Progenitor cell of endocrine pancreas (in vitro differentiated cells): ENCODE measurements around the gene ART4. TPM values are rescaled to one million over a fixed set of nuclear protein-coding genes. Genes with fewer than 3 reads are reported as not detected.

Source experiments
- DNase-seq: peaks from one replicate; pipeline ENCODE4 v3.0.0; 2021; ENCODE audit warnings: low spot score; ENCODE audit not compliant: unreplicated experiment
- H3K27ac Mint-ChIP-seq: 2 replicates; pipeline ENCODE4 v1.8.0; 2021; ENCODE audit warnings: mild to moderate bottlenecking, moderate library complexity, mixed read lengths
- H3K27me3 Mint-ChIP-seq: 2 replicates; pipeline ENCODE4 v1.8.0; 2021; ENCODE audit warnings: mixed read lengths
- H3K36me3 Mint-ChIP-seq: 2 replicates; pipeline ENCODE4 v1.8.0; 2022; ENCODE audit warnings: mixed read lengths; ENCODE audit not compliant: insufficient read depth
- H3K4me1 Mint-ChIP-seq: 2 replicates; pipeline ENCODE4 v1.8.0; 2021; ENCODE audit warnings: low read depth, mixed read lengths
- H3K4me3 Mint-ChIP-seq: 2 replicates; pipeline ENCODE4 v1.8.0; 2021; ENCODE audit warnings: low read depth, mild to moderate bottlenecking, moderate library complexity, mixed read lengths
- H3K9me3 Mint-ChIP-seq: 2 replicates; pipeline ENCODE4 v1.8.0; 2021; ENCODE audit warnings: low read depth, mixed read lengths
- CTCF ChIP-seq: fragments of 200-600 bp; sonication (generic); IDR thresholded peaks from one replicate; pipeline ENCODE4 v1.5.0; 2021; ENCODE audit warnings: antibody characterized with exemption, mild to moderate bottlenecking; ENCODE audit not compliant: unreplicated experiment
- total RNA-seq: library from RNA; stranded (reverse); gene quantifications from 2 replicates; pipeline ENCODE4 v1.2.1, GENCODE V29; 2021

The ART4 gene
- total RNA-seq, 1 donor from 2014 or later: 0.29 TPM

- no peaks in the 10 kb centered on the region for H3K4me1 Mint-ChIP-seq
- no peaks in the 10 kb centered on the region for H3K36me3 Mint-ChIP-seq
- no peak overlapping the region for H3K27ac Mint-ChIP-seq
- H3K4me3 Mint-ChIP-seq: no peak overlapping the region
- H3K27me3 Mint-ChIP-seq: no peaks in the 10 kb centered on the region
- H3K9me3 Mint-ChIP-seq: peaks cover 25% of the 10 kb centered on the region
- no peak for TF ChIP-seq CTCF
- no peak for DNase-seq
These were observed 25.7 kb upstream of the ART4 start for GRCh38 chr12:14868916-14869506.

DNA sequence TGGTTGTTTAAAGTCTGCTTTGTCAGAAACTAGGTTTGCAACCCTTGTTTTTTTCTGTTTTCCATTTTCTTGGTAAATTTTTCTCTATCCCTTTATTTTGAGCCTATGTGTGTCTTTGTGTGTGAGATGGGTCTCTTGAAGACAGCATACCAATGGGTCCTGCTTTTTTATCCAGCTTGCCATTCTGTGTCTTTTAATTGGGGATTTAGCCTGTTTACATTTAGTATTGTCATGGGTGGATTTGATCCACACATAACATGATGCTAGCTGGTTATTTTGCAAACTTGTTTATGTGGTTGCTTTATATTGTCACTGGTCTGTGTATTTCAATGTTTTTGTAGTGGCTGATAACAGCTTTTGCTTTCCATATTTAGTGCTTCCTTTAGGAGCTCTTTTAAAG is 17.2 kb upstream of the ART4 start:
- Mint-ChIP-seq H3K9me3 (peaks cover 48% of the 10 kb centered on the region), H3K4me1 (no peaks in the 10 kb centered on the region), H3K36me3 (peaks cover 10% of the 10 kb centered on the region), H3K27me3 (no peaks in the 10 kb centered on the region), H3K27ac (no peak overlapping the region), H3K4me3 (no peak overlapping the region)
- no peak for DNase-seq
- no peak for TF ChIP-seq CTCF

GRCh38 chr12:14858513-14858912 is 15.2 kb upstream of the ART4 start:
- H3K4me1 Mint-ChIP-seq: peaks cover 6% of the 10 kb centered on the region
- no peak overlapping the region for H3K4me3 Mint-ChIP-seq
- peaks cover 42% of the 10 kb centered on the region for H3K9me3 Mint-ChIP-seq
- H3K27ac Mint-ChIP-seq: no peak overlapping the region
- DNase-seq: no peak
- no peaks in the 10 kb centered on the region for H3K27me3 Mint-ChIP-seq
- TF ChIP-seq CTCF: no peak
- H3K36me3 Mint-ChIP-seq: peaks cover 10% of the 10 kb centered on the region

DNA sequence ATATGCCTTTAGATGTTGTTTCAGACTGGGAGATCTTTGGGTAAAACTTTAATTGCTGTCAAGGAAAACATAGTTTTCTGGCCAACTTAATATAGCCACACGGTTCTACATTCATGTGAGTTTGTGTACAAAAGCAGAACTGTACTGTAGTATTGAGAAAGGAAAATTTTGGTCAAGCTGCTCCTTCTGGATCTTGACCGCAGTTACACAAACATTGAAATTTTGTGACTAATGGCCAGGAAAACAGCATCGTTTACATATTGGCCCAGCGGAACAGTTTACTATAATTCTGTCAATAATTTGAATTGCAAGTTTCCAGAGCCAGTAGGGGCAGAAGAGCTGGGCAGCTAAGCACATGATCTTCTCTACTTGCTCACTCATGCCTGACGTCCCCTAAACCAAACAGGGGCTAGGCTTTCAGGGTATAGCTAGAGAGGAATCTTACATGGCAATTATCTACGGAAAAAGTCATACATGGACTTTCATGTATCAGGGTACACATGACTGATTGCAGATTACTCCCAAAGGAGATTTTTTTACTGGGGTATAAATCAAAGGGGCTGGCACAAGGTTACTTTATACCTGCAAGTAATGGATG is 11.4 kb upstream of the ART4 start:
- Mint-ChIP-seq H3K27me3 (no peaks in the 10 kb centered on the region), H3K9me3 (peaks cover 23% of the 10 kb centered on the region), H3K4me3 (no peak overlapping the region), H3K4me1 (peaks cover 10% of the 10 kb centered on the region), H3K36me3 (peaks cover 3% of the 10 kb centered on the region), H3K27ac (no peak overlapping the region)
- no peak for TF ChIP-seq CTCF
- DNase-seq: no peak

- Mint-ChIP-seq H3K4me3 (no peak overlapping the region), H3K36me3 (peaks cover 2% of the 10 kb centered on the region), H3K27me3 (no peaks in the 10 kb centered on the region), H3K9me3 (peaks cover 16% of the 10 kb centered on the region), H3K4me1 (peaks cover 10% of the 10 kb centered on the region), H3K27ac (no peak overlapping the region)
- TF ChIP-seq CTCF: no peak
- DNase-seq: no peak
These were observed 10.6 kb upstream of the ART4 start for GRCh38 chr12:14853961-14854360.
